H1 (cell line): ENCODE measurements around the gene STIM1. TPM values are rescaled to one million over a fixed set of nuclear protein-coding genes. Genes with fewer than 3 reads are reported as not detected.

Experiments
- CTBP2 ChIP-seq: IDR thresholded peaks from 2 replicates; pipeline ENCODE4 v1.7.0; 2011; ENCODE audit warnings: borderline replicate concordance, mild to moderate bottlenecking, moderate library complexity, mixed read lengths, low read length; ENCODE audit not compliant: insufficient read depth, insufficient read length
- GTF2F1 ChIP-seq: IDR thresholded peaks from 2 replicates; pipeline ENCODE4 v1.6.1; 2012; ENCODE audit warnings: low read depth, low read length, improper control_type of control experiment, borderline replicate concordance
- JUND ChIP-seq: IDR thresholded peaks from 2 replicates; pipeline ENCODE4 v1.6.1; 2011; ENCODE audit warnings: mild to moderate bottlenecking, improper control_type of control experiment, low read length
- TBP ChIP-seq: IDR thresholded peaks from 2 replicates; pipeline ENCODE4 v1.6.1; 2011; ENCODE audit warnings: low read depth, low read length, improper control_type of control experiment
- polyA plus RNA-seq, 7 experiments: library from polyadenylated mRNA; depleted of rRNA in 3 of 7; stranded (reverse) in 5 of 7; unstranded in 2 of 7; fragments of >200 nt in 5 of 7; fragments of 200-250 nt in 2 of 7; gene quantifications; 1 replicate in 5 of 7; 2 replicates in 1 of 7; 4 replicates in 1 of 7; pipeline versions ENCODE4 v1.2.1 to v1.2.3, GENCODE V29; 2011 to 2013; ENCODE audit warnings: missing spikeins in 2 of 7, mixed read lengths in 2 of 7
- total RNA-seq: library from RNA; stranded (reverse); fragmentation: NEBNext Ultra II Directional; extraction: Animal tissue kit (Norgen Biotek cat#: 25700); gene quantifications from 2 replicates; pipeline ENCODE4 v1.2.1, GENCODE V29; 2021

Gene STIM1
- total and polyA plus RNA-seq, 2 of the 8 experiments (the other 6 are each of a cell fraction or from before 2014, with no cell fraction given): 11.1 to 12.2 TPM

GRCh38 chr11:3849297-3849874 is 6.1 kb upstream of the STIM1 start (continued):
- TF ChIP-seq CTBP2: no peak
- TF ChIP-seq TBP: no peak
- TF ChIP-seq GTF2F1: no peak
- TF ChIP-seq JUND: no peak
